Astrocyte (in vitro differentiated cells and primary cell): Measurements from ENCODE around the gene FSTL1. TPM values are rescaled to one million over a fixed set of nuclear protein-coding genes. Genes with fewer than 3 reads are reported as not detected.
A peak's percentile ranks its signal among the peaks of the same experiment; 100 is the strongest.

Experiments
- DNase-seq: peaks from one replicate; pipeline ENCODE4 v3.0.0-alpha.2; 2010; ENCODE audit warnings: low read depth
- FAIRE-seq: peaks from 2 replicates; lab custom pipeline; 2011; peaks lifted over from hg19 to GRCh38; lab: Jason Lieb, UNC
- H2AFZ ChIP-seq: 2 replicates; pipeline ENCODE4 v1.6.0; 2012; ENCODE audit warnings: low read depth, low read length, inconsistent platforms
- H3K27ac ChIP-seq: 2 replicates; pipeline ENCODE4 v1.5.1; 2011; ENCODE audit warnings: low read depth, low read length, inconsistent platforms
- H3K27me3 ChIP-seq: 2 replicates; pipeline ENCODE4 v1.6.0; 2011; ENCODE audit warnings: low read length, inconsistent platforms; ENCODE audit not compliant: insufficient read depth
- H3K36me3 ChIP-seq: 2 replicates; pipeline ENCODE4 v1.5.1; 2011; ENCODE audit warnings: low read length, inconsistent platforms; ENCODE audit not compliant: insufficient read depth
- H3K4me1 ChIP-seq: 2 replicates; pipeline ENCODE4 v1.5.1; 2011; ENCODE audit warnings: low read length, inconsistent platforms; ENCODE audit not compliant: insufficient read depth
- H3K4me2 ChIP-seq: 2 replicates; pipeline ENCODE4 v1.6.0; 2012; ENCODE audit warnings: low read length, inconsistent platforms
- H3K4me3 ChIP-seq: 2 replicates; pipeline ENCODE4 v1.5.1; 2011; ENCODE audit warnings: low read depth, mild to moderate bottlenecking, low read length, inconsistent platforms; ENCODE audit not compliant: insufficient read depth
- H3K79me2 ChIP-seq: 2 replicates; pipeline ENCODE4 v1.6.0; 2012; ENCODE audit warnings: mild to moderate bottlenecking, low read length, inconsistent platforms; ENCODE audit not compliant: insufficient read depth
- H3K9ac ChIP-seq: 2 replicates; pipeline ENCODE4 v1.6.0; 2012; ENCODE audit warnings: mild to moderate bottlenecking, low read length, inconsistent platforms
- H3K9me3 ChIP-seq: 2 replicates; pipeline ENCODE4 v1.5.1; 2012; ENCODE audit warnings: low read depth, mild to moderate bottlenecking, low read length, inconsistent platforms; ENCODE audit not compliant: insufficient read depth
- H4K20me1 ChIP-seq: 2 replicates; pipeline ENCODE4 v1.6.0; 2012; ENCODE audit warnings: low read length, inconsistent platforms; ENCODE audit not compliant: insufficient read depth
- H3K27ac Mint-ChIP-seq: one replicate; pipeline ENCODE4 v1.8.0; 2021; ENCODE audit warnings: mild to moderate bottlenecking, mixed read lengths; ENCODE audit not compliant: unreplicated experiment
- H3K27me3 Mint-ChIP-seq: one replicate; pipeline ENCODE4 v1.8.0; 2021; ENCODE audit warnings: low read depth, mixed read lengths; ENCODE audit not compliant: unreplicated experiment
- H3K36me3 Mint-ChIP-seq: one replicate; pipeline ENCODE4 v1.8.0; 2021; ENCODE audit warnings: low read depth, mixed read lengths; ENCODE audit not compliant: unreplicated experiment
- H3K4me1 Mint-ChIP-seq: one replicate; pipeline ENCODE4 v1.8.0; 2021; ENCODE audit warnings: low read depth, mixed read lengths; ENCODE audit not compliant: unreplicated experiment
- H3K4me3 Mint-ChIP-seq: one replicate; pipeline ENCODE4 v1.8.0; 2021; ENCODE audit warnings: mild to moderate bottlenecking, moderate library complexity, mixed read lengths; ENCODE audit not compliant: unreplicated experiment
- H3K9me3 Mint-ChIP-seq: one replicate; pipeline ENCODE4 v1.8.0; 2021; ENCODE audit warnings: mild to moderate bottlenecking, mixed read lengths; ENCODE audit not compliant: unreplicated experiment
- CTCF ChIP-seq: IDR thresholded peaks from 2 replicates; pipeline ENCODE4 v1.5.1; 2011; ENCODE audit warnings: low read depth, mild to moderate bottlenecking, inconsistent platforms, low read length, moderate library complexity; ENCODE audit not compliant: insufficient read depth
- EZH2 ChIP-seq: IDR thresholded peaks from 2 replicates; pipeline ENCODE4 v1.6.1; 2012; ENCODE audit warnings: mild to moderate bottlenecking, low read length, inconsistent platforms; ENCODE audit not compliant: insufficient read depth
- total RNA-seq: library from RNA; stranded (reverse); gene quantifications from 2 replicates; pipeline ENCODE4 v1.2.1, GENCODE V29; 2021

The FSTL1 gene
- total RNA-seq, 1 donor from 2014 or later = 1,010 TPM

- Mint-ChIP-seq H3K4me3 (no peak overlapping the region), H3K27me3 (no peaks in the 10 kb centered on the region), H3K4me1 (peaks cover 17% of the 10 kb centered on the region), H3K36me3 (no peaks in the 10 kb centered on the region), H3K27ac (no peak overlapping the region), H3K9me3 (peaks cover 5% of the 10 kb centered on the region)
- Histone ChIP-seq H2AFZ (no peak overlapping the region), H3K4me1 (no peaks in the 10 kb centered on the region), H3K9me3 (no peaks in the 10 kb centered on the region), H3K79me2 (no peaks in the 10 kb centered on the region), H3K4me2 (no peak overlapping the region), H4K20me1 (no peaks in the 10 kb centered on the region), H3K27me3 (no peaks in the 10 kb centered on the region), H3K36me3 (no peaks in the 10 kb centered on the region), H3K27ac (no peak overlapping the region), H3K4me3 (no peak overlapping the region), H3K9ac (no peak overlapping the region)
- no peak for TF ChIP-seq CTCF
- no peak for TF ChIP-seq EZH2
- FAIRE-seq (no peak), DNase-seq (no peak)
Measured at GRCh38 chr3:120457827-120458226, 7.0 kb upstream of the FSTL1 start.

GRCh38 chr3:120454076-120454689 is 3.4 kb upstream of the FSTL1 start:
- TF ChIP-seq EZH2 (no peak), CTCF (no peak)
- H3K4me1 Mint-ChIP-seq = peaks cover 2% of the 10 kb centered on the region
- no peaks in the 10 kb centered on the region for H3K27me3 ChIP-seq
- no peak overlapping the region for H3K4me3 Mint-ChIP-seq
- no peak overlapping the region for H3K4me3 ChIP-seq
- no peaks in the 10 kb centered on the region for H3K36me3 Mint-ChIP-seq
- no peak overlapping the region for H3K27ac Mint-ChIP-seq
- no peak for FAIRE-seq
- no peak for DNase-seq
- H3K36me3 ChIP-seq = no peaks in the 10 kb centered on the region
- no peak overlapping the region for H3K9ac ChIP-seq
- peaks cover 2% of the 10 kb centered on the region for H3K4me1 ChIP-seq
- H3K79me2 ChIP-seq = peaks cover 16% of the 10 kb centered on the region
- H3K4me2 ChIP-seq = no peak overlapping the region
- peaks cover 6% of the 10 kb centered on the region for H4K20me1 ChIP-seq
- H3K9me3 ChIP-seq = no peaks in the 10 kb centered on the region
- H3K27ac ChIP-seq = no peak overlapping the region
- peaks cover 3% of the 10 kb centered on the region for H3K9me3 Mint-ChIP-seq
- no peak overlapping the region for H2AFZ ChIP-seq
- H3K27me3 Mint-ChIP-seq = no peaks in the 10 kb centered on the region

GRCh38 chr3:120452816-120453215 is 2.0 kb upstream of the FSTL1 start:
- Mint-ChIP-seq H3K4me3 (peak overlapping the region; percentile 1), H3K27ac (no peak overlapping the region), H3K9me3 (no peaks in the 10 kb centered on the region), H3K36me3 (no peaks in the 10 kb centered on the region), H3K4me1 (peaks cover 7% of the 10 kb centered on the region), H3K27me3 (no peaks in the 10 kb centered on the region)
- no peaks in the 10 kb centered on the region for H3K27me3 ChIP-seq
- H3K9me3 ChIP-seq = no peaks in the 10 kb centered on the region
- no peak for TF ChIP-seq CTCF
- no peak for TF ChIP-seq EZH2
- H3K27ac ChIP-seq = no peak overlapping the region
- H3K9ac ChIP-seq = no peak overlapping the region
- H4K20me1 ChIP-seq = peaks cover 20% of the 10 kb centered on the region
- H3K4me3 ChIP-seq = no peak overlapping the region
- DNase-seq (no peak), FAIRE-seq (no peak)
- H2AFZ ChIP-seq = no peak overlapping the region
- peaks cover 30% of the 10 kb centered on the region for H3K79me2 ChIP-seq
- peaks cover 2% of the 10 kb centered on the region for H3K36me3 ChIP-seq
- H3K4me1 ChIP-seq = peaks cover 14% of the 10 kb centered on the region
- H3K4me2 ChIP-seq = no peak overlapping the region
